Head of caudate nucleus (tissue), 42 donors: Measurements from ENCODE around the gene C1QTNF1.

Experiments used
- DNase-seq, 42 donors: peaks; one replicate each; pipeline versions ENCODE4 v3.0.0 to v3.0.0-alpha.2; 2020 to 2021; ENCODE audit warnings: mixed read lengths in 7 of 42
- intact Hi-C: fragments of 100-400 bp; cut with DNase I; formaldehyde crosslinking; loops from one replicate; pipeline ENCODE4 v1.15.0; 2022

The C1QTNF1 gene

DNA sequence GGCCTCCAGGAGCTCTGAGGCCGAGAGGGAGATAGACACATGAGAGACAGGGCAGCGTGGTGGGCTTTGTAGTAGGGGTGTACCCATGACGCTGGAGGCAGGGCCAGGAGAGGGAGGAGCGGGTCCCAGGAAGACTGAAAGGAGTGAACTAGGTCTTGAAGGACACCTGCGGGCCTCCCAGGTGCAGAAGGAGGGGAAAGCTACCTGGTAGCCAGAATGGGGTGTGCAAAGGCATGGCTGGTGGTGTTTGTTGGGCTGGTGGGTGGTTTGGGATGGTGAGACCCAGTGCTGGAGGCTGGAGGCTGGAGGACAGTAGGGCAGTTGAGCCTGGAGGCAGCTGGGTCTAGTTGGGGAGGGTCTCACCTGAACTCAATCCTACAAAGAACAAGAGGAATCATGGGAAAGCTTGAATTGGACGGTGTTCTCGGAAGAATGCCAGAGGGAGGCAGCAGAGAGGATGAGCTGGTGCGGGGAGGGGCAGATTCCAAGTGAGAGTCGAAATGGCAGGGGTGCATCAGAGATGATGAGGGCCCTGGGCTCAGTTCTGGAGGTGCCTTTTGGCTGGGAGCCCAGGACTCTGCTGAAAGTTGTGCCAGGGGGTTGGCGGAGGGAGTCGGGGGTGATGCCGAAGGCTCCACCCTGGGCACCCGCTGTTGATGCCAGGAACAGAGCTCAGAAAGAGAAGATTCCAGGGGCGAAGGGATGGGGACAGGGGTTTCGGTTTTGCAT, 21.2 kb downstream of the C1QTNF1 start:
- intact Hi-C loops = no loop called here
- DNase-seq = peak in 1 of 42 donors; percentile 23

DNA sequence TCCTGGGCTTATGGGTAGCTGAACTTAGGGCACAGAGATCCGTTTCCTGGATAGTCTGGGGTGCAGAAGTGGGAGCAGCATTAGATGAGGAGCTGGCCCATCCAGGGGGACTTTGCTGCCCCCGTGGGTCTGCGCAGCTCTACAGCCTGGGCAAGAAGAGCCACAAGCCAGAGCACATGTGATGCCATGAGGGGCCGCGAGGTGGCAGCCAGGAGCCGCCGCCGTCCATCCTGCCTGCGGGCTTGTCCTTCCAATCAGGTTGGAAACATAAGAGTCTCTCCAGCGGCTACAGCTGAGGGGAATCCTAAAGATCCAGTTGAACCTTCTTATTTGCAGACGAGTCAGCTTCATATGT, 21.9 kb downstream of the C1QTNF1 start:
- intact Hi-C loops = no loop called here
- DNase-seq = peak; percentile 59 to 89 (median 77)

DNA sequence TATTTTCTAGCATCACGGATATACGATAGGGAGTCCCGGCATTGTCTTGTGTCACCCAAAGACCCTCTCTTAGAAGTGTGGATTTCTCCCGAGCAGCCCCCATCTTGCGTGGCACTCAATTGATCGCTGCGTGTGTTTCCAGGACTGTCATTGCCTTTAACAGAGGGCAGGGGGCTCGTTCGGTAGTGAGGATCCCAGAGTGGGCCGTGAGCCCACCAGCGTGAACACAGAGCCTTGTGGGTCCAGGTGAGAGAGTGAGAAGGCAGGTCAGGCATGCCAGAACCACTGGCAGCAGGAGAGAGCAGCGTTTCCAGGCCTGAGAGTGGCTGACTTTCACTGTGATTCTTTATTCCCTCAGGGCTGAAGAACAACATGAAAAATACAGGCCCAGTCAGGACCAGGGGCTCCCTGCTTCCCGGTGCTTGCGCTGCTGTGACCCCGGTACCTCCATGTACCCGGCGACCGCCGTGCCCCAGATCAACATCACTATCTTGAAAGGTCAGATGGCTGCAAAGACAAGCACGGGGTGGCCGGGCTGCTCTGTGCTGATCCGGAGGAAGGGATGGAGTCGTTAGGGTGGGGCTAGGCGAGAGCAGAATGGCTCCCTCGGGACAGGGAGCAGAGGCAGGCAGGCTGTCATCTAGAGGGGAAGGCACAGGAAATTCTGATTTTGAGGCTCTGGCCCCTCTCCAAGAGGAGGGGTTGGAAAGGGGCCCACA, 22.4 kb downstream of the C1QTNF1 start:
- intact Hi-C loops = no loop called here
- peak in 1 of 42 donors; percentile 18 for DNase-seq

DNA sequence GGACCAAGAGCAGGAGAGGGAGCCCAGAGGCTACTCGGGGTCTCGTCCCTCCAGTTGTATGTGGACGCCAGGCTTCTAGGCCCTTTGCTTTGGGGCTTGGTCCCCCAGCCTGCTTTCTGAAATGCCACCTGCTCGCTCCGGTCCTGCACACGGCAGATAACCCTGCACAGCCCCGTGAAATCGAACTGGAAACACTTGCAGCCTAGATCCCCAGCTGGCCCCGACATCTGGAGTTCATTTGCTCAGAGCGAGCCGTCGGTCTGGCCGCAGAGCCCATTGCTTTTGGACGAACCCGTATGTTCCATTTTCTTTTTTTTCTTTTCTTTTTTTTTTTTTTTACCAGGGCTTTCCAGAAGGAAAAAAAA, 22.9 kb downstream of the C1QTNF1 start:
- intact Hi-C loops = no loop called here
- peak in 1 of 42 donors; percentile 14 for DNase-seq

DNA sequence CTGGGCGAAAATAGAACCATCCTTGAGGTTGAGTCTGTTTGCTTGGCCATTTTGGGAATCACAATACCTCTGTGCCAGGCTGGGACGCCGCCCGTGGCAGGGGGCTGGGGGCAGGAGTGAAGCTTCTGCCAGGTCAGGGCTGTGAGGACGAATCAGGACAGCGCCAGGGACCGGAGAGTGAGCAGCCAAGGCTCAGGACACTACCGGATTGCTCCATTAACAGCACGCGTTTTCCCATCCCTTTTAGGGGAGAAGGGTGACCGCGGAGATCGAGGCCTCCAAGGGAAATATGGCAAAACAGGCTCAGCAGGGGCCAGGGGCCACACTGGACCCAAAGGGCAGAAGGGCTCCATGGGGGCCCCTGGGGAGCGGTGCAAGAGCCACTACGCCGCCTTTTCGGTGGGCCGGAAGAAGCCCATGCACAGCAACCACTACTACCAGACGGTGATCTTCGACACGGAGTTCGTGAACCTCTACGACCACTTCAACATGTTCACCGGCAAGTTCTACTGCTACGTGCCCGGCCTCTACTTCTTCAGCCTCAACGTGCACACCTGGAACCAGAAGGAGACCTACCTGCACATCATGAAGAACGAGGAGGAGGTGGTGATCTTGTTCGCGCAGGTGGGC, 23.4 kb downstream of the C1QTNF1 start:
- intact Hi-C loops = no loop called here
- DNase-seq = peak in 1 of 42 donors; percentile 14

DNA sequence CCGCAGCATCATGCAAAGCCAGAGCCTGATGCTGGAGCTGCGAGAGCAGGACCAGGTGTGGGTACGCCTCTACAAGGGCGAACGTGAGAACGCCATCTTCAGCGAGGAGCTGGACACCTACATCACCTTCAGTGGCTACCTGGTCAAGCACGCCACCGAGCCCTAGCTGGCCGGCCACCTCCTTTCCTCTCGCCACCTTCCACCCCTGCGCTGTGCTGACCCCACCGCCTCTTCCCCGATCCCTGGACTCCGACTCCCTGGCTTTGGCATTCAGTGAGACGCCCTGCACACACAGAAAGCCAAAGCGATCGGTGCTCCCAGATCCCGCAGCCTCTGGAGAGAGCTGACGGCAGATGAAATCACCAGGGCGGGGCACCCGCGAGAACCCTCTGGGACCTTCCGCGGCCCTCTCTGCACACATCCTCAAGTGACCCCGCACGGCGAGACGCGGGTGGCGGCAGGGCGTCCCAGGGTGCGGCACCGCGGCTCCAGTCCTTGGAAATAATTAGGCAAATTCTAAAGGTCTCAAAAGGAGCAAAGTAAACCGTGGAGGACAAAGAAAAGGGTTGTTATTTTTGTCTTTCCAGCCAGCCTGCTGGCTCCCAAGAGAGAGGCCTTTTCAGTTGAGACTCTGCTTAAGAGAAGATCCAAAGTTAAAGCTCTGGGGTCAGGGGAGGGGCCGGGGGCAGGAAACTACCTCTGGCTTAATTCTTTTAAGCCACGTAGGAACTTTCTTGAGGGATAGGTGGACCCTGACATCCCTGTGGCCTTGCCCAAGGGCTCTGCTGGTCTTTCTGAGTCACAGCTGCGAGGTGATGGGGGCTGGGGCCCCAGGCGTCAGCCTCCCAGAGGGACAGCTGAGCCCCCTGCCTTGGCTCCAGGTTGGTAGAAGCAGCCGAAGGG, 24.2 kb downstream of the C1QTNF1 start:
- DNase-seq = peak in 1 of 42 donors; percentile 13
- intact Hi-C loops = no loop called here

DNA sequence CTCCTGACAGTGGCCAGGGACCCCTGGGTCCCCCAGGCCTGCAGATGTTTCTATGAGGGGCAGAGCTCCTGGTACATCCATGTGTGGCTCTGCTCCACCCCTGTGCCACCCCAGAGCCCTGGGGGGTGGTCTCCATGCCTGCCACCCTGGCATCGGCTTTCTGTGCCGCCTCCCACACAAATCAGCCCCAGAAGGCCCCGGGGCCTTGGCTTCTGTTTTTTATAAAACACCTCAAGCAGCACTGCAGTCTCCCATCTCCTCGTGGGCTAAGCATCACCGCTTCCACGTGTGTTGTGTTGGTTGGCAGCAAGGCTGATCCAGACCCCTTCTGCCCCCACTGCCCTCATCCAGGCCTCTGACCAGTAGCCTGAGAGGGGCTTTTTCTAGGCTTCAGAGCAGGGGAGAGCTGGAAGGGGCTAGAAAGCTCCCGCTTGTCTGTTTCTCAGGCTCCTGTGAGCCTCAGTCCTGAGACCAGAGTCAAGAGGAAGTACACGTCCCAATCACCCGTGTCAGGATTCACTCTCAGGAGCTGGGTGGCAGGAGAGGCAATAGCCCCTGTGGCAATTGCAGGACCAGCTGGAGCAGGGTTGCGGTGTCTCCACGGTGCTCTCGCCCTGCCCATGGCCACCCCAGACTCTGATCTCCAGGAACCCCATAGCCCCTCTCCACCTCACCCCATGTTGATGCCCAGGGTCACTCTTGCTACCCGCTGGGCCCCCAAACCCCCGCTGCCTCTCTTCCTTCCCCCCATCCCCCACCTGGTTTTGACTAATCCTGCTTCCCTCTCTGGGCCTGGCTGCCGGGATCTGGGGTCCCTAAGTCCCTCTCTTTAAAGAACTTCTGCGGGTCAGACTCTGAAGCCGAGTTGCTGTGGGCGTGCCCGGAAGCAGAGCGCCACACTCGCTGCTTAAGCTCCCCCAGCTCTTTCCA, 25.1 kb downstream of the C1QTNF1 start:
- intact Hi-C loops = no loop called here

DNA sequence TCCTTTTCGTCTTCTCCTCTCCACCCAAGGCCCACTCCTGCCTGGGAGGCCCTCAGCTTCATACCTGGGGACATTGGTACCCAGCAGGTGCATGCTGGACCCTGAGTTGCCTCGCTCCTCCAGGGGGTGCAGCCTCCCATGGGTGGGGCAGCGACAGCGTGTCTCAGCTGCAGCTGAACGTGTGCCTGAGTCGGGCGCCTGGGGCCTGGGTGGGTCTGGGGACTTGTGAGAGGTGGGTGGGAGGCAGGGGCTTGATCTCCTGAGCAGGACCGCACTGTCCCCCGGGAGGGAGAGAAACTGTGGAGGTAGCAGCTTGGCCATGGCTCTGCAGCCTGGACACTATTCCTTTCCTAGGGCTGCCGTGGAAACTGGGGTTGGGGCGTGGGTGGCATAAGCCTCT, 25.9 kb downstream of the C1QTNF1 start:
- DNase-seq = peak in 2 of 42 donors; percentile 9
- intact Hi-C loops = no loop called here

More for the DNA sequence above, 25.1 kb downstream of the C1QTNF1 start:
- peak in 2 of 42 donors; percentile 5 to 13 for DNase-seq

DNA sequence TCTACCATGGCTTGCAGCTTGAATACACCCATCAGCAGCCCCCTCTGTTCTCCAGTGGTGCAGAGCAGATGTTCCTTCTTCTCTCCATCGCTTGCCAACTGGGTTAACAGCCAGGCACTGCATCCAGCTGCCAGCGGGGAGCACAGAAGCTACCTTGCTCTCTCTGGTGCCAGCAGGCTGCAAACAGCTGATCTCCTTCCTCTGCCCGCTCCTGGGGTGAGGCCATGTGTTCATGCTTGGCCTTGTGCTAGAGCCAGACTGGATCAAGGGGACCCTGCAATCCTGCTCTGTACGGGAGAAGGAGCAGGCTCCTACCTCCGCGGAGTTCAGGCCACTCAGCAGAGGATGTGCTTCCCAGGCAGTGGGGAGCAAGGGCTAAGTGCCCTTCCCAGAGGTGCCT, 26.6 kb downstream of the C1QTNF1 start:
- intact Hi-C loops = no loop called here
- peak in 2 of 42 donors; percentile 5 to 13 for DNase-seq

DNA sequence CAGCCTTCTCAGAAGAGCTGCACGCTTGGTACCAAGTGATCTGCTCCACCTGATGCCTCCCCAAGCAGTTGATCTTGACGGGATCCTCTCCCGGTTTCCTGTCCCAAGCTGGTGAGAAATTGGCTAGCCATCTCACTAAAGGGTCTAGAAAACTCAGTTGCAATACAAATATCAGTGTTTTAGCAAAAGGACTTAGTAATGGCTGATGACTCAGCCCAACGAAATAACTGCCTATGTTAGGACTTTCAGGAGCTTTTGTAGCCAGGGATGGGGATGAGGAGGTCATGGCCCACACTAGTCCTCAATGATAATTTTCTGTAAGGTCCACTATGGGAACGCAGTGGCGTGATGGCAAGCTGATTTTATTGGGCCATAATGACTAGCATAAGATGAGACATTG, 27.3 kb downstream of the C1QTNF1 start:
- intact Hi-C loops = no loop called here
- DNase-seq = peak in 1 of 42 donors; percentile 25

DNA sequence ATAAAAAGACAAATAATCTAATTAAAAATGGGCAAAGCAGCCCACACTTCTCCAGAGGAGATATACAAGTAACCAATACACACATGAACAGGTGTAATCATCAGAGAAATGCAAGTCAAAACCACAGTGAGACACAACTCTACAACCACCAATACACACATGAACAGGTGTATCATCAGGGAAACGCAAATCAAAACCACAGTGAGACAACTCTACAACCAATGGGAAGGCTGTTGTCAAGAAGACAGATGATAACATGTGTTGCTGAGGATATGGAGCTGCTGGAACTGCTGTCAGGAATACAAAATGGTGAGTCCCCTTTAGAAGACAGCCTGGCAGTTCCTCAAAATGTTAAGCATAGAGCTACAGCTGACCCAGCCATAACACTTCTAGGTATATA, 28.2 kb downstream of the C1QTNF1 start:
- DNase-seq = no peak
- intact Hi-C loops = no loop called here

DNA sequence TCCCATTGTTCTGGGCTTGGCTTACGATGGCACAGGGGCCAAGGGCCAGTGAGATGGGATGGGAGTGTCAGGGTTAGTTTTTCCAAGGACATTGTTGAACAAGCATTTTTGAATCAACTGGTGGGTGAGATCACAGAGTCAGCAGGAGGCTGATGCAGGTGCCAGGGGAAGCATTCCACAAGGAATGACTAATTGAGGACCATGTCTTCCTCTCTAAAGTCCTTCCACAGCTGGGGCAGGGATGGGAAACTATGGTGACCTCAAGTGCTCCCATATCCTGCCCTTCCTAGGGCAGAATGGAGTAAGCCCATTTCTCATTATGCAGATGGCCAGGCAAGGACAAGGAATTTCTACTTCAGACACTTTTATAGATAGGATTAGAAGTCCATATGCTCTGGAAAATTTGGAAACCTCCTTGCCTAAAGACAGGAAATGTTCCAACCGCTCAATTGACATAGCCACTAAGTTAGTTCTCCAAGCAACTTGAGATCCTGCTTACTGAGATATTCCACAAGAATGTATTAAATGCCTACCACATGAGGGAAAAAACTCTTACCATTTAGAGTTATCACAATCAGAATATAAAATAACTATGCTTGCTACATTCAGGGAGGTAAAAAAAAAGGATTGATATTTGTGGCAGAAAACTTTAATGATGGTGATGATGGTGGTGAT, 29.4 kb downstream of the C1QTNF1 start:
- intact Hi-C loops = no loop called here
- peak in 1 of 42 donors; percentile 9 for DNase-seq

DNA sequence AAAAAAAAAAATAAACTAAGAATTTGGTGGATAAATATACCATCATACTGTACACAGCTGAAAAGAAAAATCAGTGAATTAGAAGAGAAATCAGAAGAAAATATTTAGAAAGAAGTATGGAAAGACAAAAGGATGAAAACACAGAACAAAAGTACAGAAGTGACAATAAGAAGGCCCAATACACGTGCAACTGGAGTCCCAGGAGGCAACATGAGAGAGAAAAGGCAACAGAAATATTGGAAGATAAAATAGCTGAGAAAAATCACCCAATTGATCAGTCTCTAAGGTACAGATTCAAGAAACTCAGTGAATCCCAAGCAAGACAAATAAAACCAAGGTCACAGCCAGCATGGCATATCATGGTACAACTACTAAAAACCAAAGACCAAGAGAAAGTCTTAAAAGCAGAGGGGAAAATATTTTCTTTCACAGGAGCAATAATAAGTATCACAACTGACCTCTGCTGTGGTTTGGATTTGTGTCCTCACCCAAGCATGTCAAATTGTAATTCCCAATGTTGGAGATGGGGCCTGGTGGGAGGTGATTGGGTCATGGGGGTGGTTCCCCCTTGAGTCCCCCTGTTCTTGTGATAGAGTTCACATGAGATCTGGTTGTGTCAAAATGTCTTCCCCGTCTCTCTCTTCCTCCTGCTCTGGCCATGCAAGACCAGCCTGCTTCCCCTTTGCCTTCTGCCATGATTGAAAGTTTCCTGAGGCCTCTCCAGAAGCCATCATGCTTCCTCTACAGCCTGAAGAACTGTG, 30.4 kb downstream of the C1QTNF1 start:
- peak in 1 of 42 donors; percentile 14 for DNase-seq
- intact Hi-C loops = no loop called here

DNA sequence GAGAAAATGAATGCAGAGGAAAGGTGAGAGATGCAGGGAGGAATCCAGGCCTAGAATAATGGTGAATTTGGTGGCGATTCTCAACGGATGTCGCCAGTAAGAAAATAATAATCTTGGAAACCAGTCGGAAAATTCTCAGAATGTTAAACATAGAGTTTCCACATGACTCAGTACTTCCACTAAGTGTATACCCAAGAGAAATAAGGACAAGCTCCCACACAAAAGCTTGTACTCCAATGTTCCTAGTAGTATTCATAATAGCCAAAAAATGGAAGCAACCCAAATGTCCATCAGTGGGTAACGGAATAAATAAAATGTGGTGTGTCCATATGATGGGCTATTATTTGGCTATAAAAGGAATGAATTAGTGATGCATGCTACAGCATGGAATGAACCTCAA, 31.2 kb downstream of the C1QTNF1 start:
- intact Hi-C loops = no loop called here
- DNase-seq = no peak

DNA sequence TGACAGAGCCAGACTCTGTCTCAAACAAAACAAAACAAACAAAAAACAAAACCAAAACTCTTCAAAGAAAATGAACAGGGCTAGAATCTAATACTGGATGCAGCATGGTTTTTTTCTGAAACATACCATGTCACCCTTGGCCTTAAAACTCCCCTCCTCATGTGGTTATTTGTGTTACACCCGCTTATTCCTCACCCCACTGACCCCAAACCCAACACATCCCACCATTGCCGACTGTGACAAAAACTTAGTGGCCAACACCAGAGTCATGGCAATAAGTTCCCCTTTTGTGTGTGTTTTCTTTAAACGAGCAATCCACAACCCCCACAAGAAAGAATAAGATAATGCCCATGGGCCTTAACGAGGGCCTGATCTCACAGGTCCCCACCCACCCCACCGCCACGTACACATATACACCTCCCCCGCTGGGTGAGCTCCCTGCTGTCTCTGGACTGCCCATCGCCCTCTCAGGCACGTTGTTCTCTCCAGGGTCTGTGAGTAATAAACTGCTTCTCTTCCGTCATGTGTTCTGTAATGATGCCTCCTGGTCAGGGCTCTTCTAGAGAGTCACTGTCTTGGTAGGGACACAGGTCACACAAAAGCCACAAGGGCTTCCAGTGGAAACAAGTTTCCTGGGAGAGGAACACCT, 33.9 kb downstream of the C1QTNF1 start:
- no peak for DNase-seq
- intact Hi-C loops = no loop called here

DNA sequence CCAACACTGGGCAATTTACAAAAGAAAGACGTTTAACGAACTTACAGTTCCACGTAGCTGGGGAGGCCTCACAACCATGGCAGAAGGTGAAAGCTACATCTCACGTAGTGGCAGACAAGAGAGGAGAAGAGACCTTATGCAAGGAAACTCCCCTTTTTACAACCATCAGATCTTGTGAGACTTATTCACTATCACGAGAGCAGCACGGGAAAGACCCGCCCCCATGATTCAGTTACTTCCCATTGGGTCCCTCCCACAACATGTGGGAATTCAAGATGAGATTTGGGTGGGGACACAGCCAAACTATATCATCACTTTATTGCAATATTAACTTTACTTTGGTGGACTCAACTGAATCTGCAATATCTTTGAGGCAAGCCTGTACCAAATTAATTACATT, 38.7 kb downstream of the C1QTNF1 start:
- peak in 1 of 42 donors; percentile 26 for DNase-seq
- intact Hi-C loops = no loop called here
